NCI-H446 treated with DMSO at 0.1 percent for 48 hours (cell line): Measurements from ENCODE around the gene RBCK1.
"Not testable (repeated sequence)": the region's sequence is repeated elsewhere in the genome, so short reads cannot be mapped to it uniquely, and the experiment has no call there.

Experiments used
- DNase-seq: peaks from one replicate; lab custom pipeline; 2025; lab: John Stamatoyannopoulos, UW

RBCK1 gene

DNA sequence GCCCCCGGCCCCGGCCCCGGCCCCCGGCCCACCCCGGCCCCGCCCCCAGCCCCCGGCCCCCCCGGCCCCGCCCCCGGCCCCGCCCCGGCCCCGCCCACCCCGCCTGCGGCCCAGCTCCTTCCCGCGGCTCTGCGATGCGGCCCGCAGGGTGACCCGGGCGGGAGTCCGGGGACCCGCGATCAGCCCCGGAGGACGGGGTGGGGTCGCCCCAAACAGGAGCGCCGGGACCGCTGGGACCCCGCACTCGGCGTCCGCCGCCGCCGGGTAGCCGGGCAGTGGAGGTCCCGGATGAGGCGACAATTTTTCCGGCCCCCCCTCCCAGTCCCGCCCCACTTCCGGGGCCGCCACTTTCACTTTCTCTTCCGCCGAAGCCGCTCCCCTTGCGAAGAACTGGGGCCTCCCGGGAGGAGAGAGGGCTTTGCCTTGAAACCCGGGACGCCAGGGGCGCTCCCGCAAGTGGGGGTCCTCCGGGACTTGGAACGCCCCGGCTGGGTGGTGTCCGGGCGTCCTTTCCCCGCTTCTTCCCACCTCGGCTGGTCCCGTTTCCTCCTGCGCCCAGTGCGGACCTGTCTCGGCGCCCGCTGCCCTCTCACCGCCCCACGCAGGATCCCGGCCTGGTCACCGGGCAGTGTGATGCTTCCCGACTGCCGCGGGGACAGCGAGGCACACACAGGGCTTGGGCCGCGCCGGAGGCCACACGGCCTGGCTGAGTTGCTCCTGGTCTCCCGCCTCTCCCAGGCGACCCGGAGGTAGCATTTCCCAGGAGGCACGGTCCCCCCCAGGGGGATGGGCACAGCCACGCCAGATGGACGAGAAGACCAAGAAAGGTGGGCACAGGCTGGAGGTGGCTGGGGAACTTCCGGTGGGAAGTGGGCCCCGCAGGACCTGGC, at the start of gene RBCK1:
TSS of gene RBCK1 (plus strand) at position 347 of the 890 bp plus-strand sequence. CDS start at position 806, 459 bp downstream.
- DNase-seq = peak; percentile 30

DNA sequence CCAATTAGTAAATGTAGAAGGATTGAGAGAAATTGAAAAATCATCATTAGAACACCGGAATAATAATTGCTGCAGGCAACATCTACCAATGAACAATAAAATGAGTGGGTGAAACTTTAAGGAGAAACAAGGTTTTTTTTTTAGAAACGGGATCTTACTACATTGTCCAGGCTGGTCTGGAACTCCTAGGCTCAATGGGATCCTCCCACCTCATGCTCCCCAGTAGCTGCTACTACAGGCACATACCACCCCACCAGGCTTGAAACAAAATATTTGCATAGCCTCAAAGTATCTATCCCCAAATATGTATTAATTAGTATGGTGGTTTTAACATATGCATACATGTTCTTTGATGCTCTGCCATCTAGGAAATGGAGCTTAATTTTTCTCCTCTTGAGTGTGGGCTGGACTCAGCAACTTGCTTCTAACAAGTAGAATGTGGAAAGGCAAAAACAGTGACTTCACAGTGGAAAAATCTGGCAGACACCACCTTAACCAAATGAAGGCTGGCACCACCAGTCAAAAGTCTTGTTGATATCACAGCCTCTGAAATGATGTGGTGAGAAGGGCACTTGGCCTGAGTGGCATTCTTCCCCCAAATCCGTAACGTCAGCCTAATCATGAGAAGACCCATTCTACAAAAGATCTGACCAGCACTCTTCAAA, 49.1 kb upstream of the RBCK1 start:
- DNase-seq = no peak

DNA sequence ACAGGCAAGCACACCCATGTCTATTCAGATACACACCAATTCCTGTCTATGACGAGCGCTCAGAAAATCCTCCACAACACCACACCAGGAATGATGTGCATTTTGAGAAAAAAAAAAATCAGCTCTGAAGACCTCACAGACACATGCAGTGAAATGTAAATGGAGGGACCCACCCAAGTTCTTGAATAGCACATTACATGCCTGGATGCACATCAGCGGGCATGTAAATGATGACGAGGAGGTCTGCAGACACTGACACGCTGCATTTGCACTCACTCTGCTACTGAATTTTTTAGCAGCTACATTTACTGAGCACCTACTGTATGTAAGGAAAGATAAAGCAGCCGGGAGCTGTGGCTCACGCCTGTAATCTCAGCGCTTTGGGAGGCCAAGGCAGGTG, 46.5 kb upstream of the RBCK1 start:
- DNase-seq = no peak

DNA sequence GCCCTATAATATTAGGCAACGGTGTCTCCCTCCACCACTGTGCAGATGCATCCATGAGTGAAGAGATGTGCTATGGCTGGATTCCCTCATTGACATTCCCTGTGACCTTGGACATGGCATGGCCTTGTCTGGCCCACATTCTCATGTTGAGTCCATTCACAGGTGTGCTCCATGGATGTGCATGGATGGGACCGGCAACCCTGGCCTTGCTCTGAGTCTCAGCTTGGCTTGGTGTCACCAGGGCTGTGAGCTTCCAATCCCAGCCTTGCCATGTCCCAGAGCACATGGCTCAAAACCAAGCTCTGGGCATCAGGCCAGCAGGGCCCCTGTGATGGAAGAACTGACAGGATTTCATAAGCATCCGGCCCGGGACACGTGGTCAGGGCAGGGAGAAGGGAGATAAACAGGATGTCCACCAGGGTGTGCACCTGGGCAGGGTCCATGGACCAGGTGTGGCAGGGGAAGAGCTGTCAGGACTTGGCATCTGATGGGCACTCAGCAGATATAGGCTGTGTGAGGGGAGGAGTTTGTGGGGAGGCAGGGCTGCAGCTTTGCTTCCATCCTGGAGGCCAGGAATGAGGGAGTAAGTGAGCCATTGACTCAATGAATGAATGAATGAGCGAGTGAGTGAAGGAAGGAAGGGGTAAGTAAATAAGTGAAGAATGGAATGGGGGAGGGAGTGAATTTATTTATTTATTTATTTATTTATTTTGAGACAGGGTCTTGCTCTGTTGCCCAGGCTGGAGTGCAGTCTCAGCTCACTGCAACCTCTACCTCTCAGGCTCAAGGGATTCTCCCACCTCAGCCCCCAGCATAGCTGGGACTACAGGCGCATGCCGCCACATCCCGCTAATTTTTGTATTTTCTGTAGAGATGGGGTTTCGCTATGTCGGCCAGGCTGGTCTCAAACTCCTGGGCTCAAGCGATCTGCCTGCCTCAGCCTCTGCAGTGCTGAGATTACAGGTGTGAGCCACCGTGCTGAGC, 45.5 kb upstream of the RBCK1 start:
- peak; percentile 63 for DNase-seq

DNA sequence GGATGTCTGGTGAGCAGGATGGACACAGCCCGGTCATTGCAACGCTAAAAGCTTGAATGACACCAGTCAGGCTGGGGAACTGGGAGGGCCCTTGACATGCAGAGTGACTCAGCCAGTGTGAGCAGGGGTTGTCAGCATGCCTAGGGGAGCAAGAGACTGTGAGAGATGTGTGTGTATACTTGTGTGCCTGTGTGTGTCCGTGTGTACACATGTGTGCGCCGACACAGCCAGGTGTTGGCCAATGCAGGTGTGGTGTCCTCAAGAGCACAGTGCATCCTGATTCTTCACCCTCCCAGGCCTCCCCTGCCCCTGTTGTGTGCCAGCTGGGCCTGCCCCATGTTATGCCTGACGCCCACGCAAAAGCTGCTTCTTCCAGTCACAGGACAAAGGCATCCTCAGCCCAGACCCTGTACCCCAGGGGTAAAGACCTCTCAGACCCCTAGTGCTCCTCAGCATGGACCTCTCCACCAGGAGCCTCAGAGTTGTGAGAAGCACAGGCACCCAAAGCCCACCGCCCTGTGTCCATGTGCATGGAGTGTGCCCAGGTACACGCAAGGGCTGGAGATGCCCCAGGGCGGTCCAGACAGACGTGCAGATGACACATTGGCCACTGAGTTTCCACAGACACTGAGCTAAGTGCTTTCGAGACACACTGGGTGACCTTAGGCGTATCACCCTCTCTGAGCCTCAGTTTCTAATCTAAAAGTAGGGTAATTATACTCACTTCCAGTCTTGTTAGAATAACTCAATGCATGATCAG, 44.6 kb upstream of the RBCK1 start:
- no peak for DNase-seq

DNA sequence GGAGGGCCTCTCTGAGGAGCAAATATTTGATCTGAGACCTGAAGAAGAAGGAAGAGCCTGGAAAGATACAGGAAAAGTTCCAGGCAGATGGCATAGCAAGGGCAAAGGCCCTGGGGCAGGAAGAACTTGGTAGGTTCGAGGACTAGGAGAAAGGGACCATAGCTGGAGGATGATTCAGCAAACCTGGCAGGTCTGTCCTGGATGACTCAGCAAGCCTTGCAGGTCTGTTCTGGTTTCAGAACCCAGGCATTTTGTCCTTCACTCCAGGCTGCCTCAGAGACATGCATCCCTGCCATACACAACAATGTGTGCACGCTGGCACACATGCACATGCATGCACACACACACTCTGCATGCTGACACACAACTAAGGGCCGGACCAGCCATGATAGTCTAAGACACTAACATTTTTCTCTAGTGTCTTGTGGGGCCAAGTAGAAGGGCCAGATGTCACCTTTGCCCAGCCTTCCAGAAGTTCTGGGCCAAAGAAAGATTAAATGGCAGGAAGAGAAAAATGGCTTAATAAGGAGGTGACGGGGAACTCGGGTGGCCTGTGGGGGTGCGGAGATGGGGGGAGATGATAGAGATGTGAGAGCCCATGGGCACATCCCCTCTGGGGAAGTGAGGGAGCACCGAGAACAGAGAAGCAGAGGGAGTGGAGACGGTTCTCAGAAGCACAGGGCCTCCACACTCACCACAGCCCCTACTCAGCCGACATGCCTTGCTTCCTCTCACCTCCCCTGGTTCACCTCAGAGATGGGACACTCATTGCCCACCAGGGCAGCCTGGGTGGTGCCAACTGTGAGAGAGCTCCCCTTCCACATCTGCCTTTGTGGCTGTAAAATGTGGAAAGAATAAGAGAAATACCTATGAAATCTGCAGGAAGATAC, 42.9 kb upstream of the RBCK1 start:
- no peak for DNase-seq

DNA sequence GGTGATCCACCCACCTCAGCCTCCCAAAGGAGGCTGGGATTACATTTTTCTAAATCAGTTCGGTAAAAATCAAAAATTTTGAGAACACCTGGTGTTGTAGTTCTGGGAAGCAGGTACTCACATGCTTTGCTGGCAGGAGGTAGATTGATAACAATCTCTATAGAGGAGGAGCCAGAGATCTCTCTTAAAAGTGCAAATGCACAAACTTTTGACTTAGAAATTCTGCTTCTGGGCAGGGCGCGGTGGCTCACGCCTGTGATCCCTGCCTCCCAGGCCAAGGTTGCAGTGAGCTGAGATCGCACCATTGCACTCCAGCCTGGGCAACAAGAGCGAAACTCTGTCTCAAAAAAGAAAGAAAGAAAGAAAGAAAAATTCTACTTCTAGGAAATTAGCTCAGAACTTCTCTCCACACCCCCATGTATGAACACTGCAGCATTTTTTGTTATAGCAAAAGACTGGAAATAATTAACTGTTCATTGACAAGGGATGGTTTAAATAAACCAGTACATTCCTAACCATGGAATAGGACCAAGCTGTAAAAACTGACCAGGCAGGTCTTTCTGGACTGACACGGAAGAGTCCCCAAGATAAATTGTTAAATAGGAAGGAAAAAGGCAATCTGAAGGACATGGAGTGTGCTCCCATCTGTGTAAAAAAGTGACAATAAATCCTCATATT, 41.9 kb upstream of the RBCK1 start:
- DNase-seq = no peak

DNA sequence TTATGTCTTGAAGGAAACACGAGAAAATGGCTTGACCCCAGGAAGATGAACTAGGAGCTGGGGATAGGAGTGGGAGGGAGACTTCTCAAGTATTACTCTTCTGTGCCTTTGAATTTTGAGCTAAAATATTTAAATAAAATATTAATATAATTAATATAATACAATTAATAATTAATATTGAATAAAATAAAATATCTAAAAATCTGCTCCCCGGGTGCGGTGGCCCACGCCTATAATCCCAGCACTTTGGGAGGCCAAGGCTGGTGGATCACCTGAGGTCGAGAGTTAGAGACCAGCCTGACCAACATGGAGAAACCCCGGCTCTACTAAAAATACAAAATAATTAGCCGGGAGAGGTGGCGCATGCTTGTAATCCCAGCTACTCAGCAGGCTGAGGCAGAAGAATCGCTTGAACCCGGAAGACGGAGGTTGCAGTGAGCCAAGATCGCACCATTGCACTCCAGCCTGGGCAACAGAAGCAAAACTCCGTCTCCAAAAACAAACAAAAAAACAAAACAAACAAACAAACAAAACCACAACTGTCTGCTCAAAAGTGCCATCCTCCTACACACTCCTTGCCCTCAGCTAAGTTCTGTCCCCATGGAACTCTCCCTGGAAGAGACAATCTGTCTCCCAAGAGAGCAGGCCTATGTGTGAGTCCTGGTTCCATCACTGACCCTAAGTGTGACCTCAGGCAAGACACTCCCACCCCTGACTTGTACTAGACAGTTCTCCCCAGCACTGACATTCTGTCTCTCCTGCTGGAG, 41.2 kb upstream of the RBCK1 start:
- no peak for DNase-seq

DNA sequence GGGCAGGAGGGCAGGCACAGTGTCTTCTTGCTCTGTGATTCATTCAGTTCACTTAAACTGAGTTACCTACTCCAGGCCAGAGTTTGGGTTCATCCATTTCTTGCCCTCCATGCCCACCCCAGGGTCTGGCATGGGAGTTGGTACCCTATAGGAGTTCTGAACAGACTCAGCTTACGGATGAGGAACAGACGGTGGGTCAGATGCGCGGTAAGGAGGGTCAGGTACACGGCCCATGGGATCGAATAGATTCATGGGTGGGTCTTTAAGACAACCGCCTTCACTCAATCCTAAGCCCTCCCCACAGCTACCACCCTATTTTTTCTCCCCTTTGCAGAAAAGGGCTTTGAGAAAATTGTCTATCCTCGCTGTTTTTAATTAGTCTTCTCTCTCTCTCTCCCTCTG, 40.6 kb upstream of the RBCK1 start:
- no peak for DNase-seq

DNA sequence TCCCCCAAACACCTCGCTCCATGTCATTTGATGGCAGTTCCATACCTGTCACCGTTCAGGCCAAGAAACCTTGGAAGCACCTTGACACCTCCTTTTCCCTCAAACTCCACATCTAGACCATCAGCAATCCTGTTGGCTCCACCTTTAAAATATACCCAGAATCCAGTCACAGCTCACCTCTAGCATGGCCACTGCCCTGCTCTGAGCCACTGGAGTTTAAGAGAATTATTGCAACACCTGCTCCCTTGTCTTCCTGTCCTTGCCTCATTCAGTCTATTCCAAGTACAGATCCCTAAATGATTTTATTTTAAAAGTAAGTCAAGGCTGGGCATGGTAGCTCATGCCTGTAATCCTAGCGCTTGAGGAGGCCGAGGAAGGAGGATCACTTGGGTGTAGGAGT, 39.2 kb upstream of the RBCK1 start:
- no peak for DNase-seq

DNA sequence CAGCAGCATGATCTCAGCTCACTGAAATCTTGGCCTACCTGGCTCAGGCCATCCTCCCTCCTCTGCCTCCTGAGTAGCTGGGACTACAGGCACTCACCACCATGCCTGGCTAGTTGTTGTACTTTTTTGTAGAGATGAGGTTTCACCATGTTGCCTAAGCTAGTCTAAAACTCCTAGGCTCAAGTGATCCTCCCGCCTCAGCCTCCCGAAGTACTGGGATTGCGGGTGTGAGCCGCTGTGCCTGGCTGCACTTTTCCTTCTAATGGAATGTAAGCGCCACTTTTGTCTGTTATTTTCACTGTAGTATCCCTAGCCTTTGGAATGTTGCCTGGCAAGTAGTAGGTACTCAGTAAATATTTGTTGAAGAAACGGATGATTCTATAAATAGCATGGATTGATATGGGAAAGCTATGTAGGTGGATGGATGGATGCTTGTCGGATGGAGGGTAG, 37.9 kb upstream of the RBCK1 start:
- DNase-seq = no peak

DNA sequence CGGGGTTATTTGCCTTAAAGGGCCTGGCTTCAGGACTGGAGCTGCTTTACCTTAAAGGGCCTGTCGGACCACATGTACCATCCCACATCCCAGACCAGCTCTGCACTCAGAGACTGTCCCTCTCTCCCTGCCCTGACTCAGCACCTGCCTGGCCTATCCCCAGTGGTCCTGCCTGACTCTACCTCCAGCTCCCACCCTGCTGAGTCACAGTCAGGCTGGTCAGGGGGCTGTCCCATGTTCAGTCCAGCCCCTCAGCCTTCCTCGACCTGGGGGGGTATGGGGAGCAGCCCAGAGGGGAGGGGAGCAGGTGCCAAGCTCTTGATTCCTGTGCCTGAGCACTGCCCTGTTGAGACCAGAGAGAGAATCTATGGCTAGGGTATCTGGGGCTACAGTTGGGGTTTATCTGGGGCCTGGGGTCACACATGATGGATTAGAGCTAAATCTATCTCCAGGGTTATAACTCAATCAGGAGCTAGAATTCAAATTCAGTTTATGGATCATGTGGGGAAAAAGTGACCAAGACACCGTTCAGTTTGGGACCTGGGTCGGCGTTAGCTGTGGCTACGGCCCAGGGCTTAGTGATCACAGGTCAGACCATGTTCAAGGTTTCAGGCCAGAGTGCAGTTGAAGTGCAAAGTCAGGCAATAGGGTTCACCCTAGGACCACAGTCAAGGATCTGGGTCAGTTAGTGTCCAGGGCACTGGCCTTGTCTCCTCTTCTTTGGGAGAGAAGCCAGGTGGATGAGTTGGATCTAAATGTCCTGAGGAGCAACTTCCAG, 36.9 kb upstream of the RBCK1 start:
- no peak for DNase-seq

DNA sequence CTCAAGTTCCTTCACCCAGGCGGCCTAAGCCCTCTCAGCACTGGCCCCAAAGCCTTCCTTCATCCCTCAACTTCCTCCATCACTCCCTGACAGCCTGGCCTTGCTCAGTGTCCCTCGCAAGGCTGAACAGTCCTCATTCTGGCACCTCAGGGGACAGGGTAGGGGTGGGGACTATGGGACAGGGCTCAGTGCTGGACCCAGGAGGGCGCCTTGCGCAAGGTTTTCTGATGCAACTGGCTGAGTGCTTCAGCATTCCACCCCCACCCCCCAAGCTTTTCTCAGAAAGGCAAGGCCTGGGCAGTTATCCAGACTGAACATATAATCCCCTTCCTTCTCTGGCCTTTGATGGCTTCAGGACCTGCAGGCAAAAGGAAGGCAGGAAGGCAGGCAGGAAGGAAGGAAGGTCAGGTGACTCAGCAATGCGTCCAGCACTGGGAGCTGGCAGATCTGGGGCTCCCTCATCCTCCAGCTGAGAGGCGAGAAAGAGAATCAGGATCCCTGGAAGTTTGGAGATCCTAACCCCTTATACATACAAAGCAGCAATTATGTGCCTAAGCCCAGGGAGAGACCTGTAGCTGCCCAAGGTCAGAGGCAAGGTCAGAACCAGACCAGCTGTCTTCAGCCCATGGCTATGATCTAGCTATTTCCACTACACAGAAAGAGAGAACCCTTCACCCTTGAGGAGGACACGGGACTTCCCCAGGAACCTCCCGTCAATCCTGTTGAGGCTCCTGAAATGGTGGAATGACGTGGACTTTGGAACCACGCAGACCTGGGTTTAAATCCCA, 36.1 kb upstream of the RBCK1 start:
- DNase-seq = no peak

DNA sequence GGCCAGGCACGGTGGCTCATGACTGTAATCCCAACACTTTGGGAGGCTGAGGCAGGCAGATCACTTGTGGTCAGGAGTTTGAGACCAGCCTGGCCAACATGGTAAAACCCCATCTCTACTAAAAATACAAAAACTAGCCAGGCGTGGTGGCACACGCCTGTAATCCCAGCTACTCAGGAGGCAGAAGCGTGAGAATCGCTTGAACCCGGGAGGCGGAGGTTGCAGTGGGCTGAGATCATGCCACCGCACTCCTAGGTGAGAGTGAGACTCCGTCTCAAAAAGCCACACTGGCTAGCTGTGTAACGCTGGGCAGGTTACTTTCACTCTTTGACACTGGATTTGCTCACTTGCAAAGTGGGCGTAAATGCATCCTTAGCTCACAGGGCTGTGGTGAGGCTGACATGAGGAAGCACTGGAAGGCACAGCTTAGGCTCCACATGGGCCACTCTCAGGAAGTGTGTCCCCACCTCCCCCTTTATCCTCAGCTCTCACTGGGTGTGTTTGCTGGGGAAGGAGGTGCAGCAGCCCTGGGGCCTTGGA, 35.5 kb upstream of the RBCK1 start:
- DNase-seq = not testable (repeated sequence)

DNA sequence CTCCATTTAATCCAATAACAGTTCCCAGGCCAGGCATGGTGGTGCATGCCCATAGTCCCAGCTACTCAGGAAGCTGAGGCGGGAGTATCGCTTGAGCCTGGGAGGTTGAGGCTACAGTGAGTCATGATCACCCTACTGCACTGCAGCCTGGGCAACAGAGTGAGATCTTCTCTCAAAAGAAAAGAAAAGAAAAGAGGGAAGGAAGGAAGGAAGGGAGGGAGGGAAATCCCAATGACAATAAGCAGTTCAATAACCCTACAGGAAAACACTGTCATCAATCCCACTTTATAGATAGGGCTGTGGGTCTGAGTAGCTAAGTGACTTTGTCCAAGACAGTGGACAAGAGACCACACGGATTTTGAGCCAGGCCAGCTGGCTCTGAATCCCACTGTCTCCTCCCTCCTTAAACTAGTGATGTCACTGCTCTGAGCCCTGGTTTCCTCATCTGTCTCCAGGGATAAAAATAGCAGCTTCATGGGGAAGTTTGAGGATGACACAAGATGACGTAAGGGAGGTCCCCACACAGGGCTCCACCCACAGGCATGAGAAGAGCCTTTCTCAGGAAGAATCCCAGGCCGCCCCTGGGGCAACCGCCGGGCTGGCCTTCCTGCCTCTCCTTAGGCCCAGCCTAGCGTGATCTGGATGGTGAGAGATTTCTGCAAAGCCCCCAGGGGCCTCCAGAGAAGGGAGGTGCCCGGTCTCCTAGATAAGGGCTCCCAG, 34.8 kb upstream of the RBCK1 start:
- DNase-seq = no peak

DNA sequence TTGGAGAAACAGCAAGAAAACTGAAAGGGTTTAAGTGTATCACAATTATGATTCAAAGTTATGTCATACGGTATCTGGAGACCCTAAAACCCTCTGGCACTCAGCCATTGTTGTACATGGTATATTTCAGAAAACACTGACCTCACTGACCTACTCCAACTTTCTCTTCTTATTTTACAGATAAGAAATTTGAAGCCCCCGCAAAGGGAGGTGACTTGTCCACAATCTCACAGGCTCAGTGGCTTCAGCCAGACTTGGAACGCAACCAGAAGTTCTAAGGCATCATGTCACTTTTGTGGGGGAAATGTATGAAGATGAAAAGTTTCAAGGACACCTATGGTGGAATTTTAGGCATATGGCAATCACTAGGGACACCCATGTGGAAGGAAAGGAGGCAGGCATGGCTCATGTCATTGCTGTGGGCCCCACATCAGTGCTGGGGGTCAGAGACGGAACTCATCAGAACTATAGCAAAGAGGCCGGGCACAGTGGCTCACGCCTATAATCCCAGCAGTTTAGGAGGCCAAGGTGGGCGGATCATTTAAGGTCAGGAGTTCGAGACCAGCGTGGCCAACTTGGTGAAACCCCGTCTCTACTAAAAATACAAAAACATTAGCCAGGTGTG, 32.7 kb upstream of the RBCK1 start:
- no peak for DNase-seq
